Left cardiac atrium (tissue), 4 donors: Measurements from ENCODE around the gene SLC34A1. TPM values are rescaled to one million over a fixed set of nuclear protein-coding genes. Genes with fewer than 3 reads are reported as not detected.
"Not testable (repeated sequence)": the region's sequence is repeated elsewhere in the genome, so short reads cannot be mapped to it uniquely, and the experiment has no call there.

Experiments used
- ATAC-seq, 2 donors: fragments of 200-7000 bp; cut with Tn5 transposase; one replicate each; pipeline ENCODE4 v1.9.1; 2020; ENCODE audit warnings: mild to moderate bottlenecking in 2 of 2, moderate library complexity in 2 of 2
- DNase-seq: peaks from one replicate; pipeline ENCODE4 v3.0.0-alpha.2; 2020
- intact Hi-C, 2 donors: fragments of 100-400 bp; cut with DNase I; formaldehyde crosslinking; loops; one replicate each; pipeline versions ENCODE4 v1.14.1 to v1.15.1; 2022 to 2023
- total RNA-seq, 2 donors: library from RNA; stranded (reverse); fragmentation: NEBNext Ultra II Directional; extraction: Animal tissue kit (Norgen Biotek cat#: 25700); gene quantifications; one replicate each; pipeline ENCODE4 v1.2.1, GENCODE V29; 2021
- donor health status: DM: no; HTN: yes; CAD: no.
- donor health status: DM: no; HTN: yes; CAD: no; lungs with severe emphysema.
- donor health status: DM: yes; HTN: yes; CAD: no.
- donor health status: Dilated cardiomyopathy.

Gene SLC34A1
- total RNA-seq, 2 donors from 2014 or later, result not detected

DNA sequence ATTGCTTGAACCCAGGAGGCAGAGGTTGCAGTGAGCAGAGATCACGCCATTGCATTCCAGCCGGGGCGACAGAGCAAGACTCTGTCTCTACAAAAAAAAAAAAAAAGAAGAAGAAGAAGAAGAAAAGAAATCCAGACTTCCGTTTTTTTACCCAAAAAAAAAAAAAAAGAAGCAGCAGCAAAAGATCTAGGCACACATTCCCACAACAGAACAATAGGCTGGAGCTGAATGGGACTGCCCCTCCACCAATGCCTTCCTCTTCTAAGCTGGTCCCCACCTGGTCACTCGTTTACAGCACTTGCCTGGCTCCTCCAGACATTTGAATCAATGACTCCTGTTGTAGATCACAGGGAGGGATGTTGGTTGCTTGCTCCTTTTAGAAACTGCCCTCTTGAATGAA, 31.1 kb upstream of the SLC34A1 start:
- no peak for DNase-seq
- intact Hi-C loops, result no loop called here
- no peak for ATAC-seq

DNA sequence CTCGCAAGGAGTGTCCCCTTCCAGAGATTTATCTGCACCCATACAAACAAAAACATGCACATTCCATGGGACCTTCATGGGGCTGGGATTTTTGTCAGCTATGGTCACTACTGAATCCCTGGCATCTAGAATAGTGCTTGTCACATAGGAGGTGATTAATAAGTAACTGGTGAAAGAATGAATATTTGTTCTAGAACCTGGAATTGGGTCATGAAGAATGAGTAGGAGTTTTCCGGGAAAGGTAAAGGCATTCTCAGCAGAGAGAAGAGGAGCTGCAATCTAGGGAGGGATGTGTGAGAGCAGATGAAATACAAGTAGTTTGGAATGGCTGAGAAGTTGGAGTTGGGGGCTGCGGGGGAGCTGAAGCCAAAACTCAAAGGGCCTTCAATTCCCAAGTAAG, 30.0 kb upstream of the SLC34A1 start:
- no peak for DNase-seq
- intact Hi-C loops, result no loop called here
- ATAC-seq, result no peak

DNA sequence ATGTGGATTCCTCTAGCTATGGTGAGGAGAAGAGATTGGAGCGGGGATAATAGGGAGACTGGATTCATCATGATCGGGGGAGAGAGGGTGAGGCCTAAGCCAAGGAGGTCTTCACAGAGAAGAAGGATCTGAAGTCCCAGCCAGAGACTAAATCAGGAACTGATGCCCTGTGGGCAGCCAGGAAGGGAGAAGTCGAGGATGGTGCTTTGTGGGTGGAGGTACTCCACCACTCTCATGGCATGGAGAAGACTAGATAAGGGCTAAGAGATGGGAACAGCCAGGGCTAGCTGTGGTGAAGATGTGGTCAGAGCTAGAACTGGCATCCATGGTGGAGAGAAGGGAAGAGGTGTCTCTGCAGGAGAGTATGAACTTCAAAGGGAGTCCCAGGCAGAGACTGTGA, 29.5 kb upstream of the SLC34A1 start:
- DNase-seq (no peak), ATAC-seq (no peak)
- intact Hi-C loops, result no loop called here

DNA sequence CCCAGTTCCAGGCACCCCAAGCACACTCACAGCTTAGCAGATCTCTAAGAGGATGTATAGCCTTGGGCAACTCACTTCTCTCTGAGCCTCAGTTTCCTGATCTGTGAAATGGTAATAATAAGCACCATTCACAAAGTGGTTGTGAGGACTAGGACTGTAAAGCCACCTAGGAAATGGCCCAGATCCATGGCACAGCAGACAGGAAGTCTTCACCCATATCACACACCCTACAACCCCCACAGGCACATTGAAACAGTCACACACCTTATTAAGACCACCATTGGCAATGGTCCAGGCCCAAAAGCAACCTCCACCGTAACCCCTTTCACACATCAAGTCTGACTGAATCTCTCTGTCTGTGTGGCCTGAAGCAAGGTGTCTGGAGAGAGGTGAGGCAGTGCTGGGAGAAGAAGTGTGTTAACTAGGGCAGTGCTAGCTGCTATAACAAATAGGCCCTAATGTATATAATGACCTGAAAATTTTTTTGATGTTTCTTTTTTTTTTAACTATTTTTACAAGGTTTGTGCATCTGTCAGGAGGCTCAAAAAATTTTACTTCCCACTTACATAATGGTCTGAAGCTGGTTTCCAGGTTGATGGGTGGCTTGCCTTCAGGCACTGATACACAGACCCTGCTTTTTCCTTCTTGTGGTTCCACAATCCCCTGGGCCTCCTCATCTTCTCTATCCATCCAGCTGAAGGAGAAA, 28.9 kb upstream of the SLC34A1 start:
- intact Hi-C loops, result no loop called here
- DNase-seq (no peak), ATAC-seq (no peak)

DNA sequence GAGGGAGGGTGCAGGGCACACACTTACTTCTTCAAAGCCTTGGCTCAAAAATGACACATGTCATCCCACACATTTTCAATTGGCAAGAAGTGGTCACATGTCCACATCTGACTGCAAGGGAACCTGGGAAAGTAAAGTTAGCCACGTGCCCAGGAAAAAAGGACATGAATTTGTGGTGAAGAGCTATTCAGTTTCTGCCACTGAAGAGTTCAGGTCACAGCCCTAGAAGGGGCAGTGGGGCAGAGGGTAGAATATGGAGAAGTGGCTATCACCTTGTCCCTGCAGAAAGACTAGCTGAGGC, 28.4 kb upstream of the SLC34A1 start:
- intact Hi-C loops, result no loop called here
- DNase-seq (no peak), ATAC-seq (no peak)

DNA sequence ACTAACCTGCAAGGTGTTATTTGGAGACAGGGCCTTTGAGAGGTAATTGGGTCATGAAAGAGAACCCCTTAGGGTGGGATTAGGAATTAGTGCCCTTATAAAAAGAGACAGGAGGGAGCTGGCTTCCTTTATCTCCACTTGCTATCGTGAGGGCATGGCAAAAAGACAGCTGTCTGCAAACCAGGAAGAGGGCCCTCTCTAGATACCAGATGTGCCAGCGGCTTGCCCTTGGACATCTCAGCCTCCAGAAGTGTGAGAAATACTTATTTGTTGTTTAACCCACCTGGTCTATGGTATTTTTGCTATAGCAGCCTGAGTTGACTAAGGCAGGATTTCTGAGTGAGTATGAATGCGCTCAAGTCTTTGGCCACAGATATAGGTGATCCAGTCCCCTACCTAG, 27.5 kb upstream of the SLC34A1 start:
- DNase-seq (no peak), ATAC-seq (no peak)
- intact Hi-C loops, result no loop called here

DNA sequence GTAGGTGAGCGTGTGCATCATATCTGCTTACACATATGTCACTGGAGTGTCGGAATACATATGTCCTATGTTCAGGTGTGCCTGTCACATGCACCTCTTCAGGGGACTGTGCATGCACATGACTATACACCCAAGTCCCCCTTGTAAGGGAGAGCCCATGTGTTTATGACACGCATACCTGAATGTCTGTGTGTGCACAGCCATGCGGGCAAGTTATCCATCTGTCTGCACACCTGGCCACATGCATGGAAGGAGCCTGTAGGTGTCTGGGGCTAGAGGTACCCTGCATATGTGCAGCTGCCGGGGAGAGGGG, 27.1 kb upstream of the SLC34A1 start:
- ATAC-seq (no peak), DNase-seq (no peak)
- intact Hi-C loops, result no loop called here

DNA sequence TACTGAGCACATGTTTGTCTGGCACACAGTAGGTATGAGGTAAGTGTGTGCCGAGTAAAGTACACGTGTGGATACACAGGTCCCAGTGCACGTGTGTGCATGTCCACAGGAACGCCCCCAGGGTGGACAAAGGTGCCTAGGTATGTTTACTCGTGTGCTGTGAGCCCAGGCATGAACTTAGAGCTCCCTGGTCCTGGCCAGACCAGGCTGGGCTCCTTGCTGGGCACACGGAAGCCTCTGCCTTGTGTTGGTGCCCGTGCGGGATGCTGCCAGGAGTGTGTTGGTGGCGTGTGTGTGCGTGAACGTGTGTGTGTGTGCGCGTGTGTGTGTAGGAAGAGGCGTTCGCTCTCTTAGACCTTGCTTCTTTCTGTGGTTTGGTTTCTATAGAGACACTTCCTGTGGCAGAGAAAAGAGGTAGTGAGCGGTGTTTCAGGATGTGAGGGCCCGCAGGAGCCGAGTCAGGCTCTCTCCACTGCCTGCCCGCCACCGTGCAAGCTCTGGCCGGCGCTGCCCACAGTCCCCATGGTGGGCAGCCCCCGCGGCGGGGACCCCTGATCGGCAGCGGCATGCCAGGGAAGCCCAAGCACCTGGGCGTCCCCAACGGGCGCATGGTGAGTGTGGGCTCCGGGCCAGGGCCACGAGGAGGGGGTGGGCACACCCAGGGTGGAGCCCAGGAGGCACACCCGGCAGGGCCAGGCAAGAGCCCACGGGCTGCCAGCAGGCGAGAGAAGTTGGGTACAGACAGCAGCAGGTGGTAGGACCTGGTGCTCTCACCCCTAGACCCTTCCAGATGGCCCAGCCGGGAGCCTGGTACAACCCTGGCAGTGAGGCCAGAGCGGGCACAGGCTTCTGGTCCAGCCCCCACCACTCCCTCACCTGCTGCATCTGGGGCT, 26.5 kb upstream of the SLC34A1 start, which contains the start of gene RGS14:
RGS14 (plus strand) TSS at position 466 of the 893 bp plus-strand sequence; CDS start at position 567, 101 bp downstream.
- intact Hi-C loops, result no loop called here
- peak; percentile 54 to 80 for ATAC-seq
- DNase-seq, result no peak

DNA sequence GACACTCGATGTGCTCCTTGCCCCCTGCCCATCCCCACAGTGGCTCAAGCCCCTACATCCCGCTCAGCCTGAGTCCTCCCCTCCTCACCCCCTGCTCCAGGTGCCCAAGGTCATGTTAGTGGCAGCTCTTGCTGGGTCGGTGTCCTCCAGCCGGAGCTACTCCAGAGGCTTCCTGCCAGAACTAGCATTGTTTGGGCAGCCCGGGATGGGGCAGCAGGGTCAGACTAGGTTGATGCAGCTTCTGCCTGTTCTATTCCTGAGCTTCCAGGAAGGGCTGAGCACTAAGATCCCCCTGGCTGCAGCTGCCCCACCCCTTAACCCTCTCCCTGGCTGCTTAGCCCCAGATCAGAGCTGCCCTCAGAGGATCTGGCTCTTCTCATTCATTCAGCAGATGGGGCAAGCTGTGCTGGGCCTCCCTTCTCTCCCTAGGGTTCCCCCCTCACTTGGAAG, 25.8 kb upstream of the SLC34A1 start:
- ATAC-seq (no peak), DNase-seq (no peak)
- intact Hi-C loops, result no loop called here

DNA sequence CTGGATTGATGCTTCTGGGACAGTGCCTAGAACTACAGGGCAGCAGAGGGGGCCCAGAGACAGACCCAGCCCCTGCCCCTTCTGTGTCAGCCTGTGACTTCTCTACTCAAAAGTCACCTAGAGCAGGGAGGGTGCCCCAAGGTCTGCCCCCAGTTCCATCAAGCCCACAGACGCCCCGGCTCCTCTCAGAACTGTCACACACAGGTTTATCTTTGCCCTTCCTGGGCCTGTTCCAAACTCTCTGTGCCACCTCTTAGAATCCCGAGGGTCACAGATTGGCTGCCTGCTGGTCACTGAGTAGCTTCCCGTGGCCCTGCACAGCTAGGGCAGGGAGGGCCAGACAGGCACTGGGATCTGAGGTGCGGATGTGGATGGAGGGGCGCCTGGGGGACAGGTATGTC, 24.8 kb upstream of the SLC34A1 start:
- ATAC-seq (no peak), DNase-seq (no peak)
- intact Hi-C loops, result no loop called here

DNA sequence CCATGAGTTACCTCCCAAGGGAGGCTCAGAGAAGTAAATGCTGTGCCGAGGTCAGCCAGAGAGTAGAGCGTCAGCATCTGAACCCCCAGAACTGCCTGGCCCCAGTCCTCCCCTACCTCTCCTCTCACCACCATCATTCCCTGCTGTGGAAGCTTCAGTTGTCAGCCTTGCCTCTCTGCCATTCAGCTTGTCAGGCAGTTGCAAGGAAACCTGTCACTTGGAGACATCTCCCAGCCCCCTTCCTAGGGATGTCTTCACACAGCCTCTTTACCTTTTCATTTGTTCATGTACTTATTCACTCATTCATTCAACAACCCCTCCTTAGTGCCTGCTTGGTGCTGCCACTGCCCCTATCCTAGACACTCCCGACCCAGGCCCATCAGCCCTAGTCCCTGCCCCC, 24.4 kb upstream of the SLC34A1 start:
- intact Hi-C loops, result loop anchor here in 1 of 2 donors (10.0 kb wide), 1 partner anchor 45 kb away; the partner anchor contains the start of gene MXD3
- DNase-seq (no peak), ATAC-seq (no peak)

DNA sequence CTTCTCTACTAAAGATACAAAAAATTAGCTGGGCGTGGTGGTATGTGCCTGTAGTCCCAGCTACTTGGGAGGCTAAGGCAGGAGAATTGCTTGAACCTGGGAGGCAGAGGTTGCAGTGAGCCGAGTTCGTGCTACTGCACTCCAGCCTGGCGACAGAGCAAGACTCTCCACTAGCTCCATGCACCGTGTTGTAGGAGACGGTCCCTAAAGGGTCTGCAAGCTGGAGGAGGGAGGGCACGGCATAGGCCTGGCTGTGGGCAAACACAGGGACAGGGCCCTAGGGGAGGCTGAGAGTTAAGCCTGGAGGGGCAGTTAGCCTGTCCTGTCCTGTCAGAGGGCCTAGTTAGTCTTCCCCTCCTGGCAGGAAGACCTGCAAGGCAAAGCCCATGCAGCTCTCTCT, 23.5 kb upstream of the SLC34A1 start:
- not testable (repeated sequence) for ATAC-seq, DNase-seq
- intact Hi-C loops, result loop anchor here in 1 of 2 donors (10.0 kb wide), 1 partner anchor 46 kb away; the partner anchor contains the start of gene MXD3

DNA sequence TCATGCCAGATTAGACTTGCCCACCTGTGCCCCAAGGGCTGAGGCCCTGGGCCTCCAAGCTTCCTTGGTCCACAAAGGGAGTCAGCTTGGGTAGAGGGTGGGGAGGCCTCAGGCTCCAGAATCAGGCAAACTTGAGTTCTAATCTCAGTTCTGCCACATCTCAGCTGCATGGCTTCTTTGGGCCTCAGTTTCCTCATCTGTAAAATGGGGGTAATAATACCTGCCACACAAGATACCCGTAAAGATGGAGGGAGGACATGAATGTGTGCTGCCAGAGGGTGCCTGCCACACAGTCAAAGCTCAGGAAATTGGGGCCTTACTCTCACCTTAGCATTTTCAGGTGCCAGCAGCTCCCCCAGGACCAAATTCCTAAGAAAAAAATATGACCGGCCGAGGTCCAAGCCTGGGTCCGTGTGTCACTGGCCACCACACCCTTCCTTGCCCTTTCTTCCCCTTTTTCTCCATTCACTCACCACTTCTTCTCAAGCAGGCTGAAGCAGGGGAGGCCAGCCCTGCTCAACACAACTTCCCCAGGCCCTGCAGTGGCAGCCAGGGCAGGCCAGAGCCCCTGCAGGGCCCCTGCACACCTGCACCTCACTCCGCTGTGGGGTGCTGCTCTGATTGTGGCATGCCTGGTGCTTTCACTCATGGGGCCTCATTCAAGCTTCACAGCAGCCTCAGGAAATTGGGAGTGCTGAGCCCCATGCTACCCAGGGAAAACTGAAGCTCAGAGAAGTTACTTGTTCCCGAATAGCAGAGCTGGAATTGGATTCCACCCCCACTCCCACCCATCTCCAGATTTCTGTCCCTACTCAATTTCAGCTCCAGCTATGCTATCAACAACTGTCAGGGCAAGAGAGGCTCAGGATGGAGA, 22.6 kb upstream of the SLC34A1 start:
- ATAC-seq (no peak), DNase-seq (no peak)

DNA sequence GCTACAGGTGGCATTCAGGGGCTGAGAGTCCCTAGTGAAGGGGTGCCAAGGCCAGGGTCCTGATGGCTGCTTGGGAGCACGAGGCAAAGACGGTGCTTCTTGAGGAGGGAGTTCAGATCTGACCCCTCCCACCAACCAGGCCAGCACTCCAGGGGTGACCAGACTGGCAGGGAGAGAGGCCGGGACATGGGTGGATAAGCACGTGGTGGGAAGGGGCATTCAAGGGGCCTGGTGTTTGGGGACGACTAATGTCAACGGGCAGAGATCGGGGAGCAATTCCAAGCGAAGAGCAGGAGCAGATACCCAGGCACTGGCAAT, 22.0 kb upstream of the SLC34A1 start:
- intact Hi-C loops, result loop anchor here in 1 of 2 donors (10.0 kb wide), 1 partner anchor 47 kb away; the partner anchor contains the start of gene MXD3
- no peak for ATAC-seq
- no peak for DNase-seq

More for the DNA sequence above, 22.6 kb upstream of the SLC34A1 start:
- intact Hi-C loops, result loop anchor here in 1 of 2 donors (10.0 kb wide), 1 partner anchor 47 kb away; the partner anchor contains the start of gene MXD3

DNA sequence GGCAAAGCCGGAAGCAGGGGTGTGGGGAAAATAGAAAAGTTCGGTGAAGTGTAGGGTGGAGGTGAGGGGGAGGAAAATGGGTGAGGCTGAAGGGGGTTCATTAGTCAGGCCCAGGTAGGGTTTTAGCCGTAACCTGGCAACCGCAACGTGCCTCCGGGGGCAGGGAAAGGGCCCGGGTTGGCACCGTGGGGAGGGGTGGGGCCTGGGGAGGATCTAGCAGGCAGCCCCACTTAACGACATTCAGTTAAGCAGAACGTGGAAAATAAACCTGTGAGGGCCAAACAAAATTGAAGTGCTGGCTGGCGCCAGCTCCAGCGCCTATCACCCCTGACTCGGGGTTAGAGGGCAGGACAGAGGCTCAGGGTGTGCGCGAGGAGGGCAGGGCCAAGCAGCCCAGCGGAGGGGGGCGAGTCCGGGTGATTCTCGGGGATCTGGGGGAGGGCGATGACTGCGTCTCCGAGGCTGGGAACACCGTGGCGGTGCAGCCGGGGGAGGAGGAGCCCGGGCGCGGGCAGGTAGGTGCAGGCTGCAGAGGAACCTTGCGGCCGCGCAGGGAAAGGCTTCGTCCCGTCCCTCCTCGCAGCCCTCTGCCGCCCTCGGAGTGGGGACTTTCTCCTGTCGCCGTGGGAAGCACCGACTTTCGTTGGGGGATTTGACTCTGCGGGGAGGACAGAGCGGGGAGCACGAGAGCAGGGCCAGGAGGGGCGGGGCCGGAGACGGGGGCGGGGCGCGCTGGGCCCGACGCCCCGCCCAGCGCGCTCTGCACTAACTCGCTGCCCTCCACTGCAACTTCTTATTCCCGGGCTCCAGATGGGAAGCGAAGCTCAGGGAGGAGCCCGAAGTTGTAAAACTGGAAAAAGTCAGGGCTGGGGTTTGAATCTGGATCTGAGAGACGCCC, 21.4 kb upstream of the SLC34A1 start:
- DNase-seq (peak; percentile 65), ATAC-seq (peak; percentile 47 to 70)
- intact Hi-C loops, result loop anchor here in 1 of 2 donors (10.0 kb wide), 1 partner anchor 48 kb away; the partner anchor contains the start of gene MXD3

DNA sequence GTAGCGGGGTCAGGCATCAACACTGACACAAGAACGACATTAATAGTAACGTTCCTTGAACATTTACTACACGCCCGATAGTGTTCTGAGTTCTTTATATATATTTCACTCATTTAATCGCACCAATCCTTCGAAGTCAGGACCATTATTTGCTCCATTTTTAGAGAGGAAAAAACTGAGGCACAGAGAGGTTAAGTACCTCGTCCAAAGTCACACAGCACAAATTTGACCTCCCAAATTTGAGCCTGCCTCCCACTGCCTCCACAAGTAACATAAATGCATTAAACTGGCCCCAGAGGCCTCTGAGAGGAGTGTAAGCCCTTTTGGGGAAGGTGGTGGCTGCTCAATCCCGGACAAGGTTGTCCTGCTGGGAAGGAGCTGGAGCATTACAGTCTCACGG, 20.7 kb upstream of the SLC34A1 start:
- intact Hi-C loops, result loop anchor here in 1 of 2 donors (10.0 kb wide), 1 partner anchor 49 kb away; the partner anchor contains the start of gene MXD3
- no peak for DNase-seq
- no peak for ATAC-seq

DNA sequence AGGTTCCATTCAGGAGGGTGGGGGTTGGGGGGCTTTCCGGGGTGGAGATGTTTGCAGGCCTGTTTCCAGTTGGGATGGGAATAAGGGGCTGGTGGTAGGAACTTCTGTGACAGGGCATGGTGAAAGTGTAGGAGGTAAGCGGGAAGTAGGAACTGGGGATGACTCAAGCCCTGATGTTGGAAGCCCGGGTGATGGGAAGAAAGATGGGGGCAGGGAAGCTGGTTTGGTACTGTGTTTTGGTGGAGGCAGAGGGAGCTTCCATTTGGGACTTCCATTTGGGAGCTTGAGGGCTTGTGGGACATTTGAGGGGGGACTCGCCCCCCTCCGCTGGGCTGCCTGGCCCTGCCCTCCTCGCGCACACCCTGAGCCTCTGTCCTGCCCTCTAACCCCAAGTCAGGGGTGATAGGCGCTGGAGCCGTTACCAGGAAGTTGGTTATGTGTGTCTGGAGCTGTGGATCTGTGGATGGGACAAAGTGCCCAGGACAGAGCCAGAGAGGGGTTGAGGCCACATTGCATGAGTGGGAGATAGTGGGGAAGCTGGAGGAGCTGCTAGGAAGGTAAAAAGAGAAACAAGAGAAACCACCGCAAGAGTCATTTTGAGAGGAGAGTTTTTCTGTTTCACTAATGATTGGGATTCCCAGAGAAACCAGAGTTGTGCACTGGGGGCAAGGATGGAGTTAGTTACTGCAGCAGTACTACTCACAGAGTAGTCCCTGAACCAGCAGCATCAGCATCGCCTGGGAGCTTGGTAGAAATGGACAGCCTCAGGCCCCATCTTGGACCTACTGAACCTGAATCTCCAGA, 19.9 kb upstream of the SLC34A1 start:
- intact Hi-C loops, result loop anchor here in 1 of 2 donors (10.0 kb wide), 1 partner anchor 50 kb away; the partner anchor contains the start of gene MXD3
- ATAC-seq (no peak), DNase-seq (no peak)
